Hepatocyte (in vitro differentiated cells): ENCODE measurements around the gene STPG3. TPM values are rescaled to one million over a fixed set of nuclear protein-coding genes. Genes with fewer than 3 reads are reported as not detected.

Experiments used
- DNase-seq: peaks from one replicate; pipeline ENCODE4 v3.0.0-alpha.2; 2016; ENCODE audit warnings: low spot score
- H2AFZ ChIP-seq: fragments of 200-600 bp; sonication (generic); 2 replicates; pipeline ENCODE4 v1.6.0; 2016; ENCODE audit warnings: antibody characterized with exemption, mild to moderate bottlenecking
- H3K27ac ChIP-seq: fragments of 200-600 bp; sonication (generic); 2 replicates; pipeline ENCODE4 v1.5.1; 2016; ENCODE audit warnings: mild to moderate bottlenecking
- H3K27me3 ChIP-seq: fragments of 200-600 bp; sonication (generic); 2 replicates; pipeline ENCODE4 v1.6.1; 2016
- H3K36me3 ChIP-seq: fragments of 200-600 bp; sonication (generic); replicated peaks from 2 replicates; pipeline ENCODE4 v1.5.1; 2016; ENCODE audit warnings: low read depth; ENCODE audit not compliant: insufficient read depth
- H3K4me1 ChIP-seq: fragments of 200-600 bp; sonication (generic); 2 replicates; pipeline ENCODE4 v1.5.1; 2016; ENCODE audit warnings: mild to moderate bottlenecking, moderate library complexity; ENCODE audit not compliant: insufficient read depth
- H3K4me2 ChIP-seq: fragments of 200-600 bp; sonication (generic); 2 replicates; pipeline ENCODE4 v1.6.0; 2016
- H3K4me3 ChIP-seq: fragments of 200-600 bp; sonication (generic); 2 replicates; pipeline ENCODE4 v1.5.1; 2016; ENCODE audit warnings: mild to moderate bottlenecking
- H3K79me2 ChIP-seq: fragments of 200-600 bp; sonication (generic); 2 replicates; pipeline ENCODE4 v1.6.0; 2017; ENCODE audit warnings: mild to moderate bottlenecking
- H3K9me2 ChIP-seq: fragments of 200-600 bp; sonication (generic); replicated peaks from 2 replicates; pipeline ENCODE4 v1.6.0; 2017; ENCODE audit warnings: mild to moderate bottlenecking; ENCODE audit not compliant: insufficient read depth
- H3K9me3 ChIP-seq: fragments of 200-600 bp; sonication (generic); 2 replicates; pipeline ENCODE4 v1.5.1; 2016; ENCODE audit warnings: low read depth, mild to moderate bottlenecking
- H4K20me1 ChIP-seq: fragments of 200-600 bp; sonication (generic); 2 replicates; pipeline ENCODE4 v1.6.0; 2016; ENCODE audit warnings: mild to moderate bottlenecking; ENCODE audit not compliant: insufficient read depth, poor library complexity, severe bottlenecking
- CTCF ChIP-seq: fragments of 200-600 bp; sonication (generic); IDR thresholded peaks from 2 replicates; pipeline ENCODE4 v1.5.1; 2016; ENCODE audit warnings: antibody characterized with exemption, mild to moderate bottlenecking; ENCODE audit not compliant: poor library complexity
- EZH2 ChIP-seq: fragments of 200-600 bp; sonication (generic); IDR thresholded peaks from 2 replicates; pipeline ENCODE4 v1.6.1; 2016; ENCODE audit warnings: antibody characterized with exemption, mild to moderate bottlenecking, borderline replicate concordance
- EZH2phosphoT487 ChIP-seq: fragments of 200-600 bp; sonication (generic); IDR thresholded peaks from one replicate; pipeline ENCODE4 v1.6.1; 2018; ENCODE audit warnings: antibody characterized with exemption, mild to moderate bottlenecking, low read depth, moderate library complexity; ENCODE audit not compliant: unreplicated experiment, severe bottlenecking
- WGBS: methylation state at CpG from one replicate; pipeline ENCODE4 v1.1.6; 2016; ENCODE audit warnings: low lambda C conversion rate; ENCODE audit errors: missing lambda C conversion rate; 5-methylcytosine and 5-hydroxymethylcytosine counted together
- polyA plus RNA-seq: library from polyadenylated mRNA; unstranded; fragments of >200 nt; fragmentation: Nextera tagmentation; extraction: Ambion mirVana; gene quantifications from 2 replicates; pipeline ENCODE4 v1.2.1, GENCODE V29; 2016
- total RNA-seq: library from RNA; depleted of rRNA; stranded (reverse); fragments of >200 nt; gene quantifications from 2 replicates; pipeline ENCODE4 v1.2.3, GENCODE V29; 2014

Gene STPG3
- total and polyA plus RNA-seq, 2 experiments from 2014 or later, result 1.5 TPM; not detected in 1

- TF ChIP-seq CTCF (no peak), EZH2 (no peak)
- peak; percentile 86 for DNase-seq
Observed at GRCh38 chr9:137276473-137277328, 25.6 kb downstream of the STPG3 start.

GRCh38 chr9:137277329-137278041 lies 26.4 kb downstream of the STPG3 start, which contains the start of gene TOR4A:
TSS of gene TOR4A (plus strand) at chr9:137277726. CDS start at chr9:137278690, 964 bp downstream.
- Histone ChIP-seq H3K9me3 (no peaks in the 10 kb centered on the region), H3K27ac (peak within 1 kb of the TSS; percentile 88), H3K4me3 (peak within 1 kb of the TSS; percentile 28), H3K4me1 (peaks cover 26% of the 10 kb centered on the region), H3K9me2 (no peaks in the 10 kb centered on the region), H4K20me1 (no peaks in the 10 kb centered on the region), H3K27me3 (no peaks in the 10 kb centered on the region), H3K4me2 (peak within 1 kb of the TSS; percentile 88), H2AFZ (peak within 1 kb of the TSS; percentile 8), H3K79me2 (no peaks in the 10 kb centered on the region), H3K36me3 (no peaks in the 10 kb centered on the region)
- peak; percentile 91 for DNase-seq
- peak; percentile 12 for TF ChIP-seq CTCF
- TF ChIP-seq EZH2phosphoT487, result no peak
- 35% methylated on average over 16 of the region's 25 CpGs for WGBS

More at GRCh38 chr9:137276473-137277328, 25.6 kb downstream of the STPG3 start:
- no peaks in the 10 kb centered on the region for H3K9me2 ChIP-seq
- H3K4me1 ChIP-seq, result peaks cover 26% of the 10 kb centered on the region
- no peak overlapping the region for H3K4me3 ChIP-seq
- WGBS, result 53% methylated on average over 29 of the region's 30 CpGs
- H2AFZ ChIP-seq, result peak overlapping the region; percentile 8
- no peaks in the 10 kb centered on the region for H3K36me3 ChIP-seq
- no peaks in the 10 kb centered on the region for H4K20me1 ChIP-seq
- peak overlapping the region; percentile 88 for H3K4me2 ChIP-seq
- H3K9me3 ChIP-seq, result no peaks in the 10 kb centered on the region
- no peaks in the 10 kb centered on the region for H3K79me2 ChIP-seq
- H3K27me3 ChIP-seq, result no peaks in the 10 kb centered on the region
- H3K27ac ChIP-seq, result peak overlapping the region; percentile 88

- TF ChIP-seq CTCF, result no peak
- no peak for TF ChIP-seq EZH2phosphoT487
- TF ChIP-seq EZH2, result no peak
- peak overlapping the region; percentile 28 for H3K4me3 ChIP-seq
Observed at GRCh38 chr9:137278061-137278701, 27.1 kb downstream of the STPG3 start.

More at GRCh38 chr9:137278061-137278701, 27.1 kb downstream of the STPG3 start:
- Histone ChIP-seq H3K9me3 (no peaks in the 10 kb centered on the region), H3K4me2 (peak overlapping the region; percentile 88), H3K27ac (peak overlapping the region; percentile 88), H3K36me3 (no peaks in the 10 kb centered on the region), H4K20me1 (no peaks in the 10 kb centered on the region), H3K9me2 (no peaks in the 10 kb centered on the region), H3K79me2 (no peaks in the 10 kb centered on the region), H3K4me1 (peaks cover 26% of the 10 kb centered on the region), H2AFZ (no peak overlapping the region), H3K27me3 (no peaks in the 10 kb centered on the region)
- DNase-seq, result peak; percentile 38
- WGBS, result 58% methylated on average over 32 of the region's 54 CpGs
